GM12878 (cell line): ENCODE measurements around the gene UBTF. TPM values are rescaled to one million over a fixed set of nuclear protein-coding genes. Genes with fewer than 3 reads are reported as not detected.

ENCODE experiments used
- ATAC-seq: fragments of 200-7000 bp; cut with Tn5 transposase; 3 replicates; pipeline ENCODE4 v1.9.1; 2020; ENCODE audit warnings: mild to moderate bottlenecking, moderate library complexity
- BruUV-seq: library from RNA; stranded (reverse); fragments of 400-500 nt; replicated peaks from 2 replicates; lab custom pipeline; 2021; lab: Mats Ljungman, UMichigan
- CTCF ChIA-PET: fragments of 300-600 bp; sonication (Branson Sonifier 250); formaldehyde crosslinking; extraction: SDS; loops from one replicate; lab custom pipeline; 2021; ENCODE audit warnings: inconsistent platforms; lab: Yijun Ruan, JAX
- POLR2A ChIA-PET: fragments of 350-600 bp; formaldehyde crosslinking; extraction: SDS; loops from one replicate; lab custom pipeline; 2021; ENCODE audit warnings: inconsistent platforms; lab: Charles Lee
- RAD21 ChIA-PET: fragments of 300-600 bp; sonication (Branson Sonifier 250); formaldehyde crosslinking; loops from one replicate; lab custom pipeline; 2023; ENCODE audit warnings: antibody characterized with exemption; ENCODE audit not compliant: unreplicated experiment; lab: Charles Lee
- SMC1A ChIA-PET: fragments of 300-600 bp; sonication (Branson Sonifier 250); formaldehyde crosslinking; loops from one replicate; lab custom pipeline; 2023; ENCODE audit not compliant: unreplicated experiment, uncharacterized antibody; lab: Charles Lee
- DNase-seq: peaks from one replicate; pipeline ENCODE4 v3.0.0-alpha.2; 2011; ENCODE audit warnings: low read depth, low spot score
- FAIRE-seq: peaks from 3 replicates; lab custom pipeline; 2011; peaks lifted over from hg19 to GRCh38; lab: Jason Lieb, UNC
- H2AFZ ChIP-seq: 2 replicates; pipeline ENCODE4 v1.6.0; 2011; ENCODE audit warnings: low read depth, low read length, control low read depth; ENCODE audit not compliant: control insufficient read depth
- H3K27ac ChIP-seq: 2 replicates; pipeline ENCODE4 v1.5.1; 2011; ENCODE audit warnings: control low read depth; ENCODE audit not compliant: control insufficient read depth, insufficient read depth
- H3K27me3 ChIP-seq, 2 experiments: replicated peaks in 1 of 2; 2 replicates each; pipeline versions ENCODE4 v1.6.0 to v1.6.1; 2011; ENCODE audit warnings: low read length in 1 of 2; ENCODE audit not compliant: control insufficient read depth in 2 of 2, insufficient read depth in 2 of 2
- H3K36me3 ChIP-seq, 2 experiments: 2 replicates each; pipeline ENCODE4 v1.5.1; 2011; ENCODE audit warnings: low read length in 1 of 2; ENCODE audit not compliant: control insufficient read depth in 2 of 2, insufficient read depth in 2 of 2
- H3K4me1 ChIP-seq: 2 replicates; pipeline ENCODE4 v1.6.1; 2011; ENCODE audit warnings: mild to moderate bottlenecking, low read length, moderate library complexity, mixed read lengths; ENCODE audit not compliant: control insufficient read depth, insufficient read depth
- H3K4me2 ChIP-seq: 2 replicates; pipeline ENCODE4 v1.6.0; 2011; ENCODE audit warnings: control low read depth; ENCODE audit not compliant: control insufficient read depth, insufficient read depth
- H3K4me3 ChIP-seq: fragments of 200-600 bp; sonication (generic); 2 replicates; pipeline ENCODE4 v1.5.1; 2016
- H3K79me2 ChIP-seq: 2 replicates; pipeline ENCODE4 v1.6.0; 2011; ENCODE audit warnings: low read length; ENCODE audit not compliant: control insufficient read depth, insufficient read depth
- H3K9ac ChIP-seq: 2 replicates; pipeline ENCODE4 v1.8.0; 2011; ENCODE audit warnings: low read length, control low read depth, mixed read lengths; ENCODE audit not compliant: control insufficient read depth, insufficient read depth
- H3K9me3 ChIP-seq: replicated peaks from 3 replicates; pipeline ENCODE4 v1.5.1; 2011; ENCODE audit warnings: mild to moderate bottlenecking, low read length; ENCODE audit not compliant: control insufficient read depth, insufficient read depth
- H4K20me1 ChIP-seq: 2 replicates; pipeline ENCODE4 v1.6.0; 2011; ENCODE audit not compliant: control insufficient read depth, insufficient read depth
- BRCA1 ChIP-seq: IDR thresholded peaks from 2 replicates; pipeline ENCODE4 v1.6.1; 2011; ENCODE audit warnings: low read depth, low read length, improper control_type of control experiment
- CHD1 ChIP-seq: IDR thresholded peaks from 2 replicates; pipeline ENCODE4 v1.6.1; 2012; ENCODE audit warnings: low read depth, low read length, improper control_type of control experiment
- DPF2 ChIP-seq: fragments of 450-650 bp; IDR thresholded peaks from 2 replicates; pipeline ENCODE4 v1.6.1; 2017; ENCODE audit warnings: mild to moderate bottlenecking
- HDAC2 ChIP-seq: fragments of 200-600 bp; sonication (generic); IDR thresholded peaks from 2 replicates; pipeline ENCODE4 v1.6.1; 2017
- HDAC6 ChIP-seq: fragments of 200-600 bp; sonication (generic); IDR thresholded peaks from one replicate; pipeline ENCODE4 v1.8.0; 2017; ENCODE audit warnings: antibody characterized with exemption; ENCODE audit not compliant: unreplicated experiment
- LARP7 ChIP-seq: fragments of 450-650 bp; IDR thresholded peaks from 2 replicates; pipeline ENCODE4 v1.6.1; 2017; ENCODE audit warnings: mild to moderate bottlenecking
- NFYB ChIP-seq: IDR thresholded peaks from 2 replicates; pipeline ENCODE4 v1.6.1; 2011; ENCODE audit warnings: low read depth, mild to moderate bottlenecking, low read length, improper control_type of control experiment, moderate library complexity; ENCODE audit not compliant: insufficient read depth
- PAX8 ChIP-seq: fragments of 450-650 bp; IDR thresholded peaks from 2 replicates; pipeline ENCODE4 v1.6.1; 2017; ENCODE audit warnings: mild to moderate bottlenecking, moderate library complexity
- RAD51 ChIP-seq: fragments of 450-650 bp; IDR thresholded peaks from 2 replicates; pipeline ENCODE4 v1.6.1; 2016; ENCODE audit warnings: moderate library complexity, mild to moderate bottlenecking, inconsistent platforms
- SREBF1 ChIP-seq: IDR thresholded peaks from 2 replicates; pipeline ENCODE4 v1.6.1; 2012; ENCODE audit warnings: mild to moderate bottlenecking, low read length
- SUZ12 ChIP-seq: fragments of 200-600 bp; sonication (generic); IDR thresholded peaks from one replicate; pipeline ENCODE4 v1.6.1; 2018; ENCODE audit warnings: antibody characterized with exemption, mild to moderate bottlenecking; ENCODE audit not compliant: unreplicated experiment
- WGBS: methylation state at CpG from one replicate; pipeline ENCODE4 v1.1.6; 2016; ENCODE audit warnings: low lambda C conversion rate; ENCODE audit not compliant: insufficient replicate concordance, insufficient coverage; ENCODE audit errors: missing lambda C conversion rate; 5-methylcytosine and 5-hydroxymethylcytosine counted together
- in situ Hi-C: fragments of 300-500 bp; cut with MboI; formaldehyde crosslinking; loops from 9 replicates; pipeline ENCODE4 v1.14.3; 2018; ENCODE audit warnings: mixed read lengths
- intact Hi-C: fragments of 100-400 bp; cut with micrococcal nuclease; formaldehyde crosslinking; loops from one replicate; pipeline ENCODE4 v1.14.2; 2022; ENCODE audit not compliant: unreplicated experiment
- polyA plus RNA-seq, 11 experiments: library from polyadenylated mRNA; depleted of rRNA in 4 of 11; unstranded in 6 of 11; stranded (reverse) in 5 of 11; fragments of >200 nt; fragmentation: Nextera tagmentation in 4 of 11; fragmentation: Illumina TruSeq in 1 of 11; extraction: Ambion mirVana in 4 of 11; extraction: Trizol in 1 of 11; gene quantifications; 1 replicate in 1 of 11; 2 replicates in 10 of 11; pipeline versions ENCODE4 v1.2.1 to v1.2.3, GENCODE V29; 2011 to 2016; ENCODE audit warnings: inconsistent platforms in 2 of 11, missing spikeins in 2 of 11, low read depth in 1 of 11
- total RNA-seq, 4 experiments: library from RNA; depleted of rRNA in 3 of 4; stranded (reverse); fragments of >200 nt in 3 of 4; fragmentation: Illumina TruSeq in 1 of 4; extraction: Trizol in 1 of 4; gene quantifications; 2 replicates each; pipeline versions ENCODE4 v1.2.1 to v1.2.3, GENCODE V29; 2013 to 2021
- TF ChIP-seq, protein P1 (sequence below): IDR thresholded peaks from 2 replicates; pipeline ENCODE4 v1.6.1; 2011; ENCODE audit warnings: low read depth, mild to moderate bottlenecking, low read length, moderate library complexity, borderline replicate concordance; ENCODE audit errors: extremely low read depth
- TF ChIP-seq, protein P2 (sequence below), 3 experiments: IDR thresholded peaks in 2 of 3; conservative IDR thresholded peaks in 1 of 3; 2 replicates each; pipeline ENCODE4 v1.5.1; 2011; ENCODE audit warnings: low read depth in 3 of 3, low read length in 3 of 3, mild to moderate bottlenecking in 3 of 3, control low read depth in 2 of 3, moderate library complexity in 2 of 3, inconsistent platforms in 1 of 3, mixed read lengths in 1 of 3; ENCODE audit not compliant: control insufficient read depth in 2 of 3, insufficient read depth in 1 of 3; ENCODE audit errors: extremely low read depth in 1 of 3
- TF ChIP-seq, protein P3 (sequence below): fragments of 450-650 bp; IDR thresholded peaks from 2 replicates; pipeline ENCODE4 v1.6.1; 2017; ENCODE audit warnings: mild to moderate bottlenecking
- TF ChIP-seq, protein P4 (sequence below): fragments of 450-650 bp; IDR thresholded peaks from 2 replicates; pipeline ENCODE4 v1.6.1; 2017; ENCODE audit warnings: borderline replicate concordance
- TF ChIP-seq, protein P5 (sequence below): IDR thresholded peaks from 2 replicates; pipeline ENCODE4 v1.6.1; 2012; ENCODE audit warnings: low read length, inconsistent platforms

The UBTF gene
- total and polyA plus RNA-seq, 10 of the 15 experiments (the other 5 are each of a cell fraction or from before 2014, with no cell fraction given) = 2.2 to 124 (median 79.6) TPM

DNA sequence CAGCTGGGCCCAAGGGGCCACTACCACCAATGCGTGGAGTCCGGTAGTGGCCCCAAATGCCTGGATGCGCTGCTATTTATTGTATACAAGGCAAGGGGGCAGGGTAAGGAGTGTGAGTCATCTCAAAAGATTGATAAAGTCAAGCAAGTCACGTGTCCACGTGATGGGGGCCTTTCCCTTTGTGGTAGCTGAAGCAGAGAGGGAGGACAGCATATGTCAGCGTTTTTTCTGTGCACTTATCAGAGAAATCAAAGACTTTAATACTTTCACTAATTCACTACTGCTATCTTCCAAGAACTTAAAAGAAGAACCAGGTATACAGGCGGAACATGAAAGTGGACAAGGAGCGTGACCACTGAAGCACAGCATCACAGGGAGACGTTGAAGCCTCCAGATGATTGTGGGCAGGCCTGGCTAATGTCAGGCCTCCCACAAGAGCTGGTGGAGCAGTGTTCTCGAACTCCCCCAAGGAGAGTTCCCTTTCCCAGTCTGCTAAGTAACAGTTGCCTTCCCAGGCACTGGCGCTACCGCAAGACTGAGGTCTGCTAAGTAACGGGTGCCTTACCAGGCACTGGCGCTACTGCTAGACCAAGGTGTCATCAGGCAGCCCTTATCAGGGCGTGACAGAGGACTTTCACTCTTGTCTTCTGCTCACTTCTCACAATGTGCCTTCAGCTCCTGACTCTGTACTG lies 59.8 kb downstream of the UBTF start (continued):
- TF ChIP-seq, protein P1, sequence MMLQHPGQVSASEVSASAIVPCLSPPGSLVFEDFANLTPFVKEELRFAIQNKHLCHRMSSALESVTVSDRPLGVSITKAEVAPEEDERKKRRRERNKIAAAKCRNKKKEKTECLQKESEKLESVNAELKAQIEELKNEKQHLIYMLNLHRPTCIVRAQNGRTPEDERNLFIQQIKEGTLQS = peak; percentile 43; the same call in 1 of the 2 replicates
- TF ChIP-seq NFYB = no peak

DNA sequence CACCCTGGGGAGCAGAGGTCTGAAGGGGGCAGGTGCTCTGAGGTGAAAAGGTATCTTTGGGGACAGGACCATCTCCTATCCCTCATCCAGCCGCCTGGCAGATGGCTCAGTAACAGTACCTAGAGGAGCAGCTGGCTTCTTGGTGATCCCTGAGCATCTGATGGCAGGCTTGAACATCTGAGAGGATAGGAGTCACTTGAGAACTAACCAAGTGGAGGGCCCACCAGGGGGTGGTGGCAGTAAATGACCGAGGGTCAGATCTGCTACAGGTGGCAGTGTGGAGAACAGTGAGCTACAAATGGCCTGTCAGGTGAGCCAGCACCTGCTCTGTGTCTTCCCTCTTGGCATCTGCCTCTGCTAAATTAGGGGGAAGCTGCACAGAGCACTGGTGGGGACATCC lies 64.0 kb downstream of the UBTF start:
- H3K4me1 ChIP-seq = peaks cover 8% of the 10 kb centered on the region
- in situ Hi-C loops (no loop called here), intact Hi-C loops (no loop called here)
- H3K9ac ChIP-seq = no peak overlapping the region
- WGBS = 93% methylated on average over 2 of the region's 2 CpGs
- peaks cover 7% of the 10 kb centered on the region for H3K79me2 ChIP-seq
- CTCF ChIA-PET = interaction anchor here (1.1 to 2.6 kb wide), 2 partner anchors 13 to 277 kb away, joined by 3 to 8 read pairs; no protein-coding TSS in a partner anchor
- H3K27me3 ChIP-seq = no peaks in the 10 kb centered on the region
- DNase-seq = no peak
- no TSS peak for BruUV-seq
- ATAC-seq = no peak
- H4K20me1 ChIP-seq = no peaks in the 10 kb centered on the region
- no peaks in the 10 kb centered on the region for H3K9me3 ChIP-seq
- RAD21 ChIA-PET = no interaction called here
- SMC1A ChIA-PET = interaction anchor here (0.6 to 1.6 kb wide), 2 partner anchors 13 to 183 kb away, joined by 3 to 5 read pairs; no protein-coding TSS in a partner anchor
- H3K27ac ChIP-seq = no peak overlapping the region
- no peak overlapping the region for H3K4me3 ChIP-seq
- no peak overlapping the region for H3K4me2 ChIP-seq
- POLR2A ChIA-PET = no interaction called here
- H2AFZ ChIP-seq = no peak overlapping the region
- FAIRE-seq = no peak
- peaks cover 10 to 21% of the 10 kb centered on the region in 2 experiments for H3K36me3 ChIP-seq
- no peak for TF ChIP-seq HDAC6
- TF ChIP-seq CHD1 = no peak
- no peak for TF ChIP-seq RAD51
- no peak for TF ChIP-seq HDAC2
- TF ChIP-seq, protein P2, sequence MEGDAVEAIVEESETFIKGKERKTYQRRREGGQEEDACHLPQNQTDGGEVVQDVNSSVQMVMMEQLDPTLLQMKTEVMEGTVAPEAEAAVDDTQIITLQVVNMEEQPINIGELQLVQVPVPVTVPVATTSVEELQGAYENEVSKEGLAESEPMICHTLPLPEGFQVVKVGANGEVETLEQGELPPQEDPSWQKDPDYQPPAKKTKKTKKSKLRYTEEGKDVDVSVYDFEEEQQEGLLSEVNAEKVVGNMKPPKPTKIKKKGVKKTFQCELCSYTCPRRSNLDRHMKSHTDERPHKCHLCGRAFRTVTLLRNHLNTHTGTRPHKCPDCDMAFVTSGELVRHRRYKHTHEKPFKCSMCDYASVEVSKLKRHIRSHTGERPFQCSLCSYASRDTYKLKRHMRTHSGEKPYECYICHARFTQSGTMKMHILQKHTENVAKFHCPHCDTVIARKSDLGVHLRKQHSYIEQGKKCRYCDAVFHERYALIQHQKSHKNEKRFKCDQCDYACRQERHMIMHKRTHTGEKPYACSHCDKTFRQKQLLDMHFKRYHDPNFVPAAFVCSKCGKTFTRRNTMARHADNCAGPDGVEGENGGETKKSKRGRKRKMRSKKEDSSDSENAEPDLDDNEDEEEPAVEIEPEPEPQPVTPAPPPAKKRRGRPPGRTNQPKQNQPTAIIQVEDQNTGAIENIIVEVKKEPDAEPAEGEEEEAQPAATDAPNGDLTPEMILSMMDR (IDR thresholded peaks at IDR 0.05 in 2 of 3, conservative IDR thresholded peaks at IDR 0.05 in 1 of 3; ENCODE audit: control insufficient read depth in 2 of 3, extremely low read depth in 1 of 3, insufficient read depth in 1 of 3, low read depth in 3 of 3, low read length in 3 of 3) = no peak
- TF ChIP-seq, protein P3, sequence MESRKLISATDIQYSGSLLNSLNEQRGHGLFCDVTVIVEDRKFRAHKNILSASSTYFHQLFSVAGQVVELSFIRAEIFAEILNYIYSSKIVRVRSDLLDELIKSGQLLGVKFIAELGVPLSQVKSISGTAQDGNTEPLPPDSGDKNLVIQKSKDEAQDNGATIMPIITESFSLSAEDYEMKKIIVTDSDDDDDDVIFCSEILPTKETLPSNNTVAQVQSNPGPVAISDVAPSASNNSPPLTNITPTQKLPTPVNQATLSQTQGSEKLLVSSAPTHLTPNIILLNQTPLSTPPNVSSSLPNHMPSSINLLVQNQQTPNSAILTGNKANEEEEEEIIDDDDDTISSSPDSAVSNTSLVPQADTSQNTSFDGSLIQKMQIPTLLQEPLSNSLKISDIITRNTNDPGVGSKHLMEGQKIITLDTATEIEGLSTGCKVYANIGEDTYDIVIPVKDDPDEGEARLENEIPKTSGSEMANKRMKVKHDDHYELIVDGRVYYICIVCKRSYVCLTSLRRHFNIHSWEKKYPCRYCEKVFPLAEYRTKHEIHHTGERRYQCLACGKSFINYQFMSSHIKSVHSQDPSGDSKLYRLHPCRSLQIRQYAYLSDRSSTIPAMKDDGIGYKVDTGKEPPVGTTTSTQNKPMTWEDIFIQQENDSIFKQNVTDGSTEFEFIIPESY = no peak
- no peak for TF ChIP-seq LARP7
- TF ChIP-seq, protein P4, sequence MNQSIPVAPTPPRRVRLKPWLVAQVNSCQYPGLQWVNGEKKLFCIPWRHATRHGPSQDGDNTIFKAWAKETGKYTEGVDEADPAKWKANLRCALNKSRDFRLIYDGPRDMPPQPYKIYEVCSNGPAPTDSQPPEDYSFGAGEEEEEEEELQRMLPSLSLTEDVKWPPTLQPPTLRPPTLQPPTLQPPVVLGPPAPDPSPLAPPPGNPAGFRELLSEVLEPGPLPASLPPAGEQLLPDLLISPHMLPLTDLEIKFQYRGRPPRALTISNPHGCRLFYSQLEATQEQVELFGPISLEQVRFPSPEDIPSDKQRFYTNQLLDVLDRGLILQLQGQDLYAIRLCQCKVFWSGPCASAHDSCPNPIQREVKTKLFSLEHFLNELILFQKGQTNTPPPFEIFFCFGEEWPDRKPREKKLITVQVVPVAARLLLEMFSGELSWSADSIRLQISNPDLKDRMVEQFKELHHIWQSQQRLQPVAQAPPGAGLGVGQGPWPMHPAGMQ = no peak
- no peak for TF ChIP-seq DPF2
- no peak for TF ChIP-seq BRCA1
- no peak for TF ChIP-seq SREBF1
- no peak for TF ChIP-seq SUZ12
- TF ChIP-seq, protein P5, sequence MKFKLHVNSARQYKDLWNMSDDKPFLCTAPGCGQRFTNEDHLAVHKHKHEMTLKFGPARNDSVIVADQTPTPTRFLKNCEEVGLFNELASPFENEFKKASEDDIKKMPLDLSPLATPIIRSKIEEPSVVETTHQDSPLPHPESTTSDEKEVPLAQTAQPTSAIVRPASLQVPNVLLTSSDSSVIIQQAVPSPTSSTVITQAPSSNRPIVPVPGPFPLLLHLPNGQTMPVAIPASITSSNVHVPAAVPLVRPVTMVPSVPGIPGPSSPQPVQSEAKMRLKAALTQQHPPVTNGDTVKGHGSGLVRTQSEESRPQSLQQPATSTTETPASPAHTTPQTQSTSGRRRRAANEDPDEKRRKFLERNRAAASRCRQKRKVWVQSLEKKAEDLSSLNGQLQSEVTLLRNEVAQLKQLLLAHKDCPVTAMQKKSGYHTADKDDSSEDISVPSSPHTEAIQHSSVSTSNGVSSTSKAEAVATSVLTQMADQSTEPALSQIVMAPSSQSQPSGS = no peak
- TF ChIP-seq PAX8 = no peak
